HG03571 (cell line): ENCODE measurements around the gene CPA4.
"Not testable (repeated sequence)": the region's sequence is repeated elsewhere in the genome, so short reads cannot be mapped to it uniquely, and the experiment has no call there.

Experiments
- ATAC-seq: cut with Tn5 transposase; IDR thresholded peaks from one replicate; pipeline ENCODE4 v1.9.1; 2021; ENCODE audit not compliant: unreplicated experiment

The CPA4 gene, protein sequence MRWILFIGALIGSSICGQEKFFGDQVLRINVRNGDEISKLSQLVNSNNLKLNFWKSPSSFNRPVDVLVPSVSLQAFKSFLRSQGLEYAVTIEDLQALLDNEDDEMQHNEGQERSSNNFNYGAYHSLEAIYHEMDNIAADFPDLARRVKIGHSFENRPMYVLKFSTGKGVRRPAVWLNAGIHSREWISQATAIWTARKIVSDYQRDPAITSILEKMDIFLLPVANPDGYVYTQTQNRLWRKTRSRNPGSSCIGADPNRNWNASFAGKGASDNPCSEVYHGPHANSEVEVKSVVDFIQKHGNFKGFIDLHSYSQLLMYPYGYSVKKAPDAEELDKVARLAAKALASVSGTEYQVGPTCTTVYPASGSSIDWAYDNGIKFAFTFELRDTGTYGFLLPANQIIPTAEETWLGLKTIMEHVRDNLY

GRCh38 chr7:130292682-130293257 lies at the start of gene CPA4:
CPA4 (plus strand) TSS chr7:130293161; CDS start chr7:130293181, 20 bp downstream.
- no peak for ATAC-seq

DNA sequence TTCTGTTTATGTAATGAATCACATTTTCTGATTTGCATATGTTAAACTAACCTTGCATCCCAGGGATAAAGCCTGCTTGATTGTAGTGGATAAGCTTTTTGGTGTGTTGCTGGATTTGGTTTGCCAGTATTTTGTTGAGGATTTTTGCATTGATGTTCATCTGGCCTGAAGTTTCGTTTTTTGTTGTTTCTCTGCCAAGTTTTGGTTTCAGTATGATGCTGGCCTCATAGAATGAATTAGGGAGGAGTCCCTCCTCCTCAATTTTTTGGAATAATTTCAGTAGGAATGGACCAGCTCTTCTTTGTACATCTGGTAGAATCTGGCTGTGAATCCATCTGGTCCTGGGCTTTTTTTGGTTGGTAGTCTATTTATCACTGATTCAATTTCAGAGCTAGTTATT lies 49.5 kb upstream of the CPA4 start:
- not testable (repeated sequence) for ATAC-seq

DNA sequence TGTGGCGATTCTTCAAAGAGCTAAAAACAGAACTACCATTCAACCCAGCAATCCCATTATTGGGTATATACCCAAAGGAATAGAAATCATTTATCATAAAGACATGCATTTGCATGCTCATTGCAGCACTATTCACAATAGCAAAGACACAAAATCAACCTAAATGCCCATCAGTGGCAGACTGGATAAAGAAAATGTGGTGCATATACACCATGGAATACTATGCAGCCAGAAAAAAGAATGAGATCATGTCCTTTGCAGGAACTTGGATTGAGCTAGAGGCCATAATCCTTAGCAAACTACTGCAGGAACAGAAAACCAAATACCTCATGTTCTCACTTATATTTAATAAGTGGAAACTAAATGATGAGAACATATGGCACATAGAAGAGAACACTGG lies 46.5 kb upstream of the CPA4 start:
- ATAC-seq: not testable (repeated sequence)

DNA sequence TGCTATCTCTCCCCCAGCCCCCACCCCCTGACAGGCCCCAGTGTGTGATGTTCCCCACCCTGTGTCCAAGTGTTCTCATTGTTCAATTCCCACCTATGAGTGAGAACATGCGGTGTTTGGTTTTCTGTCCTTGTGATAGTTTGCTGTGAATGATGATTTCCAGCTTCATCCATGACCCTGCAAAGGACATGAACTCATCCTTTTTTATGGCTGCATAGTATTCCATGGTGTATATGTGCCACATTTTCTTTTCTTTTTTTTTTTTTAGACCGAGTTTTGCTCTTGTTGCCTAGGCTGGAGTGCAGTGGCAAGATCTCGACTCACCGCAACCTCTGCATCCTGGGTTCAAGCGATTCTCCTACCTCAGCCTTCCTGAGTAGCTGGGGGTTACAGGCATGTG lies 44.1 kb upstream of the CPA4 start:
- not testable (repeated sequence) for ATAC-seq

- ATAC-seq: not testable (repeated sequence)
These were observed 43.3 kb upstream of the CPA4 start for GRCh38 chr7:130249626-130250025.

DNA sequence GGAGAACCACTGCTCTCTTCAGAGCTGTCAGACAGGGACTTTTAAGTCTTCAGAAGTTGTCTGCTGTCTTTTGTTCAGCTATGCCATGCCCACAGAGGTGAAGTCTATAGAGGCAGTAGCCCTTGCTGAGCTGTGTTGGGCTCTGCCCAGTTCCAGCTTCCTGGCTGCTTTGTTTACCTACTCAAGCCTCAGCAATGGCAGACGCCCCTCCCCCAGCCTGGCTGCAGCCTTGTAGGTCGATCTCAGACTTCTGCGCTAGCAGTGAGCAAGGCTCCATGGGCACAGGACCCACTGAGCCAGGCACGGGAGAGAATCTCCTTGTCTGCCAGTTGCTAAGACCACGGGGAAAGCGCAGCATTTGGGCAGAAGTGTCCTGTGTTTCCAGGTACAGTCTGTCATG lies 38.4 kb upstream of the CPA4 start:
- no peak for ATAC-seq

DNA sequence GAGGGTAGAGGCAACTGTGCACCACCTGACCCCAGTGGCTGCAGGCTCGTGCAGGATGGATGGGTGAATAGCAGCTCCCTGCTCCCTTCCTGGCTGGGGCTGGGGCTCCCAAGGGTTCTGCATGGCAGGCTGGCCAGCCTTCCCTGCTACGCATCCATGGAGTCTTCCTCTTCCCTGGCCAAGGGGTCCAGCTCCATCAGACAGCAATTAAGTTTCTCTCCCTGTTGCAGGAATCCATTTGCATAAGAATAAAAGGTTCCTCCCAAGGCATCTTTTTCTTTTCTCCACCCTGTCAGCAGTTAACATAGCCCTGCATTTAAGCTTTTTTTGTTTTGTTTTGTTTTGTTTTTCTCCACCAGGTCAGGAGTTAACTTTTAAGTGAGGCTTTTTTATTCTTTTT lies 36.3 kb upstream of the CPA4 start:
- ATAC-seq: no peak

GRCh38 chr7:130258494-130259078 lies 34.4 kb upstream of the CPA4 start:
- no peak for ATAC-seq

- no peak for ATAC-seq
These were observed 30.5 kb upstream of the CPA4 start for GRCh38 chr7:130262448-130262847.

GRCh38 chr7:130263130-130263529 lies 29.8 kb upstream of the CPA4 start:
- ATAC-seq: no peak

GRCh38 chr7:130266258-130266960 lies 26.6 kb upstream of the CPA4 start, which contains the start of gene CPA2:
CPA2 (plus strand) TSS chr7:130266863; CDS start chr7:130266882, 19 bp downstream.
- ATAC-seq: no peak

DNA sequence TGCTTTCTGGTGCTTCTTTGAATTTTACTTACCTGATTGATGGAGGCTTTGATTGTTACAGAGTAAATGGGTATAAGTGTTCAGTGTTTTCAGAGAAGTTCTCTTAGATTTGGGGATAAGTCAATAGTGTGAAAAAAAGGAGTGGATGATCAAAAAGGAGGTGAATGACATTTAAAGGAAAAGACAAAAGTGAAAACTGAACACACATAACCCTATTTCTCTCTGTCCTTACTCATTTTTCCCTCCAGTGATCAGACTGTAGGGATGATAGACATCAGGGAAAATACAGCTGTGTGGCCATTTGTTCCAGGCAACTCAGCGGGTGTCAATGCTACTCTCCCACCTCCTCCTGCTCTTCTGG lies 26.0 kb upstream of the CPA4 start:
- ATAC-seq: no peak

DNA sequence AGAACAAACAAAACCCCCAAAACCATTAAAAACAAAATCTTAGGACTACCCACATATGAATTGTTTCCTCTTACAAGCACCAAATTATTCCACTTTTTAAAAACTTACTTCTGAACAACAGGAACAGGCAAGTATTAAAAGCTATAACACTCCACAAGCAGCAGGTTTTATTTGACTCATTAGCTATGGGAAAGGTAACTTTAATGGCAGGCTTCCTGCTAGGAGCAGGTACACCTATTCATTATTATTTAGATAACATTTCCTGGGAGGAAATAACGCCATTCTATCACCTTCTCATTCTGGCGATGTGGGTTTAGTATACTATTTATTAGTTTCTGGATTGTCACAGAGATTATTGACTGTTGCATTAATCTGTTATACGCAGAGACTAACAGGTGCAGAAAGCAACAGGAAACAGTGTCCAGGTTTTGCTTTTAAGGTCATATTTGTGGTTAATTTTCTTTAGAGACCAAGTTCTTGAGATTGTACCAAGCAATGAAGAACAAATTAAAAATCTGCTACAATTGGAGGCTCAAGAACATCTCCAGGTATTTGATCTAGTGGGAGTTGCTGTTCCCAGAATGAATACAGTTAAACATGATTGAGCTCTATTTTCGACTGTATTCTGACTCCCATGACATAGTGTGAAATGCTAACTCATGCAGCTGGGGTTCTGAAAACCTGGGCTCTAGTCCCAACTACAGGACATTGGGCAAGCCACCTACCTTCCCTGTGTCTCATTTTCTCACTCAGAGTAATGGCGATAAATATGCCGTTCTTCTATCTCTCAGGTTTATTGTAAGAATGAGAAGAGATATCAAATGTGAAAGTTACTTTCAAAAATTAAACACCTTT lies 24.3 kb upstream of the CPA4 start:
- no peak for ATAC-seq

DNA sequence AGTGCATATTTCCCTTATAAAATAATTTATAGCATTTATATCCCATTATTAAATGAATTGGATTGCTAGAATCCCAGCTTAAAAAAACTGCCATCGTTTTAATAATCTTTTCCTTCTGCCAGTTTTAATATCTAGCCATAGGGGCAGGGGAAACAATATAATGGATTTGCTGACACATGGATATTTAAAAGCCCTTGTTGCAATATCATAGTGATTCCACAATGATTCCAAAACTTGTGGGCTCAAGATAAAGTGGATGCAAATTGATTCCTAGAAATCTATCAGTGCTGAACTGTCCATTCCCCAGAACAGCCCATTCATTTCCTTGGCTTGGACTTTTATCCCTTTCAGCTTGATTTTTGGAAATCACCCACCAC lies 23.7 kb upstream of the CPA4 start:
- no peak for ATAC-seq

DNA sequence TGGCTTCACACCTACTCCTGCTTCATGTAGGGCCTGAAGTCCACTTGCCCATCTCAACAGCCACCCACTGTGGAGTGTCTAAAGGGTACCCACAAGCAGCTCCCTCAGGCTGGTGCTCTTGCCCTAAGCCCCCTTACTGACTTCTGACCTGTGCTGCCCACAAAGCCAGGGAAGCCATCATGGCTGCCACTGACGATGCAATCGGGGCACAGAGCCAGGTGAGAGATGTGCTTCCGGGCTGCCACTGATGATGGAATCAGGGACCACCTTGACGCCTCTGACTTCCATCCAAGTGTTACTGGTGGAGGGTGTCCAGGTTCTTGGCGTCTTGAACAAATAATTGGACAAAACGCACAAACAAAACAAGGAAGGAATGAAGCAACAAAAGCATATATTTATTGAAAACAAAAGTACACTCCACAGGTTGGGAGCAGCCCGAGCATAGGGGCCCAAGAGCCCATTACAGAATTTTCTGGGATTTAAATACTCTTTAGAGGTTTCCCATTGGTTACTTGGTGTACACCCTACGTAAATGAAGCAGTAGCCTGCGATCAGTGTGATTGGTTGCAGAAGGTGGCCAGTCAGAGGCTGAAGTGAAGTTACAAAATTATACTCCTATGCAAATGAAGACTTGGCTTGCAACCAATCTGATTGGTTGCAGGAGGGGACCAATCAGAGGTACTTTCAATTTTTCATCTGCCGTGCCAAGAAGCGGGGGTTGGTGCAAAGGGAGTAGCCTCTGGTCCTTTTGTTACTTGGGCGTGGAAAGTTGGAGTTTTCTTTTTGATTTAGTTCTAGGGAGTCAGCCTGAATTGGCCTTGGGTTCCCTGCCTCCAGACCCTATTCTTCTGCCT lies 21.8 kb upstream of the CPA4 start:
- ATAC-seq: no peak

DNA sequence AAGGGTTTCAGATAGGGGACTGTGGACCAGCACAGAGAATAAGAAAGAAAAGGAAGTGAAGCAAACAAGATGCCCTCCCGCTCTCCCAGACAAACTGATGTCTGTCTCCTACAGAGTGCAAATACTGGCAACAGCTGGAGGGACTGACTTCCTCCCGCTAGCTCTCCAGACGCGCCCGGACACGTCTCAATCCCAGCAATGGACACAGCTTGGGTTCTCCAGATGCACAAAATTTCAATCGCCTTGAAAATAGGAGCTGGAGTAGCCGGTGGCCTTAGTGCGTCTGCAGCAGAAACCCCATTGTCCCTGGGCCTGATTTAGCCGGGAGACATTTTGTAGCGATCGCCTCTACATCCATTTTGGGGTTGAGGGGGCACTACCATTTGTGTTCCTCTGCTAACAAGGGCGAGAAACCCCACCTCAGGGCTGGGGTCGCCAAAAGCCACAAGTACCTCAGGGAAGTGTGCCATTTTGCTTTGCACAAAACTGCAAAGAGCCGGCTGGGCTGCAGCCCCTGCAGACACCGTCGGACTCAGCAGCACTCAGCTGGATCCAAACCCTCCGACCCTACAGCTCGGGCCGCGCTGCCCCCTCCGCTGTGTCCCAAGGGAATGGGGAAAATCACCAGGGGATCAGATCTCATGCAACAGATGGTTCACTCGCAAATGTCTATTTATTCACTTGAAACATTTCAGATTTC lies 20.4 kb upstream of the CPA4 start:
- ATAC-seq: no peak

DNA sequence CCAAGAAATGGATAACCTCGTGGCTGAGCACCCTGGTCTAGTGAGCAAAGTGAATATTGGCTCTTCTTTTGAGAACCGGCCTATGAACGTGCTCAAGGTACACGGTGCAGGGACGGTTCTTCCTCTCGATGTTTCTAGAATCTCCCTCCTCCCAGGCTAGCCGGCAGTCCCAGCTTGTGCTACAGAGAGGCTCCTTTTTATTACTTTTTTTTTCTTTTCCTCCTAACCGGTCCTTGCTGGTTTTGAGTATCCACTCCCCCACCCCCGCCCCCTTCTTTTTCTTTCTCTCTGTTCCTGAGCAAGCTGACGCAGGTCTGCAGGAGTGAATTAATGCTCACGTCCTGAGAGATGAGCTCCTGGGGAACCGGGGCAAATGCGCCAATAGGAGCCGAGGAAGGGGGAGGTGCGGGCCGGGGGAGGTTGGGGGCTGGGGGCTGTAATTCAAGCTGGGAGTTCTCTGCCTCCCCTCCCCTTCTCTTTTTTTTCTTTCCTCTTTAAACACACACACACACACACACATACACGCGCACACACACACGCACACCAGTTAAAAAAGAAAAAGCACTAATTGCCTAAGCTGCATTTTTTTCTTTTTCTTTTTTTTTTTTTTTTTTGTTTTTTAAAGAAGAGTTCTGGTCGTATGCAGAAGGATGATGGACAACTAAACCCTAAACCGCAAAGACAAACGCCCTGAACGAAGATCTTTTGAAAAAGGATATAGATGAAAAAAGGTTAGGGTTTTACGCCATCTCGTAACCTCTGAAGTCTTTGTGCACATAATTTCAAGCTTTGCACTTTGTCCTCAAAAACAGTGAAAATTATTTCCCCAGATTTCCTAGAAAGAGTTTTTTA lies 19.7 kb upstream of the CPA4 start:
- ATAC-seq: no peak

GRCh38 chr7:130273933-130274255 lies 19.1 kb upstream of the CPA4 start:
- no peak for ATAC-seq
